ENCODE results near the gene R3HDM1.

DNA sequence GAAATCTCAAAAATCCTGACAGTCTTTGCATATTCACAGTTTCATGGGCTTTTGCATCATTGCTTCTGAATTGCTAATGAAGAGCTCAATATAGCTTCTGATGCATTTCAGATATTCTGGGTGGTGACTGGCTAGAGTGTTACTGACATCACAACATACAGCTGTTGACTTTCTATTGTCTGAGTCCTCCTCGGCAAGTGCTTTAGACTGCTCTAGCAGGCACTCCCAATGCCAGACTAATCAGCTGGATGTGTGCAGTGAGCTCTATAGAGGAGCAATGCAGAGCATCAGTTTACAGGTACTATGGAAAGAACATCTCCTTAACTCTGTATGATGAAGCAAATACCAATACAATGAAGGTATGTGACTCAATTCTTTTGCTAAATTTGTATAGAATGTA lies 54.9 kb downstream of the R3HDM1 start:
- TF ChIP-seq CTCF (IDR thresholded peaks at IDR 0.05) (no peak), POLR2A (IDR thresholded peaks at IDR 0.05) (no peak)

Measured in thyroid gland (tissue), 4 donors.